HepG2 (cell line): Measurements from ENCODE around the gene CCDC17. TPM values are rescaled to one million over a fixed set of nuclear protein-coding genes. Genes with fewer than 3 reads are reported as not detected.

ENCODE experiments used
- ATAC-seq: fragments of 200-7000 bp; cut with Tn5 transposase; 3 replicates; pipeline ENCODE4 v1.9.1; 2020; ENCODE audit warnings: mild to moderate bottlenecking, moderate library complexity
- BruUV-seq: library from RNA; stranded (reverse); fragments of 400-500 nt; replicated peaks from 2 replicates; lab custom pipeline; 2021; lab: Mats Ljungman, UMichigan
- CTCF ChIA-PET: fragments of 300-600 bp; formaldehyde crosslinking; extraction: SDS; loops from one replicate; lab custom pipeline; 2021; ENCODE audit warnings: low total read pairs, inconsistent platforms, low intra/inter-chr PET ratio; lab: Yijun Ruan, JAX
- POLR2A ChIA-PET: fragments of 350-600 bp; sonication (Branson Sonifier 250); formaldehyde crosslinking; loops from one replicate; lab custom pipeline; 2020; ENCODE audit warnings: antibody characterized with exemption, inconsistent platforms; lab: Yijun Ruan, JAX
- DNase-seq: peaks from one replicate; pipeline ENCODE4 v3.0.0-alpha.2; 2015; ENCODE audit warnings: low spot score
- FAIRE-seq: peaks from 3 replicates; lab custom pipeline; 2011; peaks lifted over from hg19 to GRCh38; lab: Jason Lieb, UNC
- H2AFZ ChIP-seq: one replicate; pipeline ENCODE4 v1.6.1; 2011; ENCODE audit warnings: low read length, inconsistent platforms
- H3K27ac ChIP-seq: fragments of 300-600 bp; 3 replicates; pipeline ENCODE4 v1.8.0; 2011; ENCODE audit warnings: mixed run types, mild to moderate bottlenecking, mixed read lengths, low read length, inconsistent platforms; ENCODE audit not compliant: insufficient read depth; ENCODE audit errors: extremely low read length
- H3K27me3 ChIP-seq, 2 experiments: fragments of 200-600 bp in 1 of 2; 2 replicates in 1 of 2; 3 replicates in 1 of 2; pipeline versions ENCODE4 v1.6.0 to v1.8.0; 2011; ENCODE audit warnings: low read length in 2 of 2, mild to moderate bottlenecking in 2 of 2, moderate library complexity in 2 of 2, inconsistent platforms in 1 of 2; ENCODE audit not compliant: insufficient read depth in 2 of 2, control insufficient read depth in 1 of 2
- H3K36me3 ChIP-seq, 2 experiments: fragments of 200-600 bp in 1 of 2; replicated peaks in 1 of 2; 2 replicates in 1 of 2; 3 replicates in 1 of 2; pipeline versions ENCODE4 v1.5.1 to v1.8.0; 2011; ENCODE audit warnings: low read length in 2 of 2, inconsistent platforms in 1 of 2; ENCODE audit not compliant: insufficient read depth in 2 of 2, control insufficient read depth in 1 of 2
- H3K4me1 ChIP-seq: 2 replicates; pipeline ENCODE4 v1.5.1; 2012; ENCODE audit warnings: low read length, inconsistent platforms; ENCODE audit not compliant: insufficient read depth
- H3K4me2 ChIP-seq: 2 replicates; pipeline ENCODE4 v1.6.0; 2011; ENCODE audit warnings: low read depth, low read length, inconsistent platforms
- H3K4me3 ChIP-seq, 3 experiments: fragments of 200-600 bp in 1 of 3; sonication (generic), shearing (Covaris generic) in 1 of 3; replicated peaks in 1 of 3; 2 replicates each; pipeline ENCODE4 v1.5.1; 2011 to 2016; ENCODE audit warnings: low read length in 3 of 3, inconsistent platforms in 2 of 3, low read depth in 2 of 3, mild to moderate bottlenecking in 2 of 3, control low read depth in 1 of 3, mixed read lengths in 1 of 3; ENCODE audit not compliant: insufficient read depth in 1 of 3
- H3K79me2 ChIP-seq: one replicate; pipeline ENCODE4 v1.6.1; 2011; ENCODE audit warnings: low read length, inconsistent platforms; ENCODE audit not compliant: insufficient read depth
- H3K9ac ChIP-seq: 2 replicates; pipeline ENCODE4 v1.6.0; 2011; ENCODE audit warnings: mild to moderate bottlenecking, low read depth, low read length, inconsistent platforms; ENCODE audit not compliant: insufficient read depth
- H3K9me3 ChIP-seq: 2 replicates; pipeline ENCODE4 v1.5.1; 2012; ENCODE audit warnings: mild to moderate bottlenecking, low read length
- H4K20me1 ChIP-seq: 2 replicates; pipeline ENCODE4 v1.6.0; 2011; ENCODE audit warnings: inconsistent platforms, mild to moderate bottlenecking, low read length, moderate library complexity; ENCODE audit not compliant: insufficient read depth
- ZNF282 ChIP-seq: fragments of 450-650 bp; IDR thresholded peaks from 2 replicates; pipeline ENCODE4 v1.6.1; 2018; ENCODE audit not compliant: partially characterized antibody
- ZNF737 ChIP-seq: sonication (generic); formaldehyde crosslinking; IDR thresholded peaks from 2 replicates; pipeline ENCODE4 v1.5.0; 2020; ENCODE audit warnings: missing genetic modification reagents, mild to moderate bottlenecking, borderline replicate concordance
- ZSCAN29 ChIP-seq: sonication (generic); formaldehyde crosslinking; conservative IDR thresholded peaks from 2 replicates; pipeline ENCODE4 v1.4.0; 2020; ENCODE audit warnings: mild to moderate bottlenecking, missing genetic modification reagents
- WGBS: methylation state at CpG from one replicate; pipeline ENCODE4 v1.1.6; 2017; ENCODE audit warnings: low lambda C conversion rate; 5-methylcytosine and 5-hydroxymethylcytosine counted together
- in situ Hi-C: cut with HindIII; loops from 2 replicates; pipeline ENCODE4 v1.10.0; 2017; ENCODE audit warnings: low pct_unique_long_range_greater_than_20kb; ENCODE audit not compliant: extremely low pct_ligation_motif_present
- intact Hi-C: fragments of 100-400 bp; cut with micrococcal nuclease; formaldehyde crosslinking; loops from one replicate; pipeline ENCODE4 v1.10.0; 2022; ENCODE audit not compliant: unreplicated experiment
- polyA plus RNA-seq, 8 experiments: library from polyadenylated mRNA; depleted of rRNA in 3 of 8; stranded (reverse) in 7 of 8; unstranded in 1 of 8; fragments of >200 nt; fragmentation: Illumina TruSeq in 4 of 8; extraction: Trizol in 4 of 8; gene quantifications; 2 replicates each; pipeline versions ENCODE4 v1.2.1 to v1.2.3, GENCODE V29; 2011 to 2016; ENCODE audit warnings: low read depth in 4 of 8, missing spikeins in 1 of 8, mixed read lengths in 1 of 8; ENCODE audit not compliant: insufficient read depth in 1 of 8
- total RNA-seq, 5 experiments: library from RNA; depleted of rRNA; stranded (reverse); fragments of >200 nt; fragmentation: Illumina TruSeq; extraction: Trizol; gene quantifications; 2 replicates each; pipeline ENCODE4 v1.2.3, GENCODE V29; 2016; ENCODE audit warnings: low read depth in 1 of 5
- TF ChIP-seq, protein P1 (sequence below): sonication (generic); formaldehyde crosslinking; conservative IDR thresholded peaks from 2 replicates; pipeline ENCODE4 v1.5.0; 2020; ENCODE audit warnings: missing genetic modification reagents
- TF ChIP-seq, protein P2 (sequence below): sonication (generic); formaldehyde crosslinking; IDR thresholded peaks from 2 replicates; pipeline ENCODE4 v1.4.0; 2020; ENCODE audit warnings: missing genetic modification reagents
- TF ChIP-seq, protein P3 (sequence below): sonication (generic); formaldehyde crosslinking; IDR thresholded peaks from 2 replicates; pipeline ENCODE4 v1.5.1; 2020; ENCODE audit warnings: missing genetic modification reagents, mild to moderate bottlenecking, borderline replicate concordance
- TF ChIP-seq, protein P4 (sequence below): sonication (generic); formaldehyde crosslinking; IDR thresholded peaks from 2 replicates; pipeline ENCODE4 v1.4.0; 2020; ENCODE audit warnings: missing genetic modification reagents, borderline replicate concordance

The CCDC17 gene
- total and polyA plus RNA-seq, 2 of the 13 experiments (the other 11 are each of a cell fraction or from before 2014, with no cell fraction given), result 1.5 to 3.3 TPM

DNA sequence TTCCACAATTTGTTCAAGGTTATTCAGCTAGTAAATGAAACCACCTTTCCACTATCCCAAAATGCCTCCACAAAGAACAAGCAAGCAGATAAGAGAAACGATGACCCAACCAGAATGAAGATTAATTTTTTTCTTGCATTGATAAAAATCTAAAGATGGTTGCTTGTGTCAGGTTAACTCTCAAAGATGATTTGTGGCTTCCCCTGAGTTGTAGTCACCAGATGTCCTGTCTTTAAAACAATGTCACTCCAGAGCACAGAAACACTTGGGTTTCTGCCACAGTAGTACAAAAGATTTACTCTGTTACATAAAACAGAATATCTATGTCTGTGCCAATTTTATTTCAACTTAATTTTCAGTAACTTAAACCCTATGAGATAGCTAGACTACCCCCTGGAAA, 11.4 kb upstream of the CCDC17 start:
- no peaks in the 10 kb centered on the region for H3K79me2 ChIP-seq
- ATAC-seq, result no peak
- WGBS, result 93% methylated on average over 1 of the region's 1 CpG
- no peak overlapping the region for H2AFZ ChIP-seq
- ChIA-PET POLR2A (no interaction called here), CTCF (no interaction called here)
- no peak overlapping the region for H3K4me2 ChIP-seq
- FAIRE-seq, result no peak
- peaks cover 2% of the 10 kb centered on the region; the same call in 1 of the 2 replicates for H4K20me1 ChIP-seq
- 0 out of 2 replicates have a peak, but pooled peaks cover 1% of the 10 kb centered on the region for H3K4me1 ChIP-seq
- no peak overlapping the region for H3K27ac ChIP-seq
- H3K9me3 ChIP-seq, result no peaks in the 10 kb centered on the region
- H3K27me3 ChIP-seq, result no peaks in the 10 kb centered on the region
- DNase-seq, result no peak
- no peak overlapping the region for H3K9ac ChIP-seq
- no peak overlapping the region for H3K4me3 ChIP-seq
- peaks cover 16 to 91% of the 10 kb centered on the region in 2 experiments for H3K36me3 ChIP-seq
- TF ChIP-seq, protein P1, sequence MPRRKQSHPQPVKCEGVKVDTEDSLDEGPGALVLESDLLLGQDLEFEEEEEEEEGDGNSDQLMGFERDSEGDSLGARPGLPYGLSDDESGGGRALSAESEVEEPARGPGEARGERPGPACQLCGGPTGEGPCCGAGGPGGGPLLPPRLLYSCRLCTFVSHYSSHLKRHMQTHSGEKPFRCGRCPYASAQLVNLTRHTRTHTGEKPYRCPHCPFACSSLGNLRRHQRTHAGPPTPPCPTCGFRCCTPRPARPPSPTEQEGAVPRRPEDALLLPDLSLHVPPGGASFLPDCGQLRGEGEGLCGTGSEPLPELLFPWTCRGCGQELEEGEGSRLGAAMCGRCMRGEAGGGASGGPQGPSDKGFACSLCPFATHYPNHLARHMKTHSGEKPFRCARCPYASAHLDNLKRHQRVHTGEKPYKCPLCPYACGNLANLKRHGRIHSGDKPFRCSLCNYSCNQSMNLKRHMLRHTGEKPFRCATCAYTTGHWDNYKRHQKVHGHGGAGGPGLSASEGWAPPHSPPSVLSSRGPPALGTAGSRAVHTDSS (CRISPR knock-in tag), result no peak
- TF ChIP-seq ZNF737 (CRISPR knock-in tag) (no peak), ZSCAN29 (CRISPR knock-in tag) (no peak), ZNF282 (no peak)
- TF ChIP-seq, protein P2, sequence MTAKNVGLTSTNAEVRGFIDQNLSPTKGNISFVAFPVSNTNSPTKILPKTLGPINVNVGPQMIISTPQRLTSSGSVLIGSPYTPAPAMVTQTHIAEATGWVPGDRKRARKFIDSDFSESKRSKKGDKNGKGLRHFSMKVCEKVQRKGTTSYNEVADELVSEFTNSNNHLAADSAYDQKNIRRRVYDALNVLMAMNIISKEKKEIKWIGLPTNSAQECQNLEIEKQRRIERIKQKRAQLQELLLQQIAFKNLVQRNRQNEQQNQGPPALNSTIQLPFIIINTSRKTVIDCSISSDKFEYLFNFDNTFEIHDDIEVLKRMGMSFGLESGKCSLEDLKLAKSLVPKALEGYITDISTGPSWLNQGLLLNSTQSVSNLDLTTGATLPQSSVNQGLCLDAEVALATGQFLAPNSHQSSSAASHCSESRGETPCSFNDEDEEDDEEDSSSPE (CRISPR knock-in tag), result no peak
- TF ChIP-seq, protein P3, sequence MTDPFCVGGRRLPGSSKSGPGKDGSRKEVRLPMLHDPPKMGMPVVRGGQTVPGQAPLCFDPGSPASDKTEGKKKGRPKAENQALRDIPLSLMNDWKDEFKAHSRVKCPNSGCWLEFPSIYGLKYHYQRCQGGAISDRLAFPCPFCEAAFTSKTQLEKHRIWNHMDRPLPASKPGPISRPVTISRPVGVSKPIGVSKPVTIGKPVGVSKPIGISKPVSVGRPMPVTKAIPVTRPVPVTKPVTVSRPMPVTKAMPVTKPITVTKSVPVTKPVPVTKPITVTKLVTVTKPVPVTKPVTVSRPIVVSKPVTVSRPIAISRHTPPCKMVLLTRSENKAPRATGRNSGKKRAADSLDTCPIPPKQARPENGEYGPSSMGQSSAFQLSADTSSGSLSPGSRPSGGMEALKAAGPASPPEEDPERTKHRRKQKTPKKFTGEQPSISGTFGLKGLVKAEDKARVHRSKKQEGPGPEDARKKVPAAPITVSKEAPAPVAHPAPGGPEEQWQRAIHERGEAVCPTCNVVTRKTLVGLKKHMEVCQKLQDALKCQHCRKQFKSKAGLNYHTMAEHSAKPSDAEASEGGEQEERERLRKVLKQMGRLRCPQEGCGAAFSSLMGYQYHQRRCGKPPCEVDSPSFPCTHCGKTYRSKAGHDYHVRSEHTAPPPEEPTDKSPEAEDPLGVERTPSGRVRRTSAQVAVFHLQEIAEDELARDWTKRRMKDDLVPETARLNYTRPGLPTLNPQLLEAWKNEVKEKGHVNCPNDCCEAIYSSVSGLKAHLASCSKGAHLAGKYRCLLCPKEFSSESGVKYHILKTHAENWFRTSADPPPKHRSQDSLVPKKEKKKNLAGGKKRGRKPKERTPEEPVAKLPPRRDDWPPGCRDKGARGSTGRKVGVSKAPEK (CRISPR knock-in tag), result no peak
- TF ChIP-seq, protein P4, sequence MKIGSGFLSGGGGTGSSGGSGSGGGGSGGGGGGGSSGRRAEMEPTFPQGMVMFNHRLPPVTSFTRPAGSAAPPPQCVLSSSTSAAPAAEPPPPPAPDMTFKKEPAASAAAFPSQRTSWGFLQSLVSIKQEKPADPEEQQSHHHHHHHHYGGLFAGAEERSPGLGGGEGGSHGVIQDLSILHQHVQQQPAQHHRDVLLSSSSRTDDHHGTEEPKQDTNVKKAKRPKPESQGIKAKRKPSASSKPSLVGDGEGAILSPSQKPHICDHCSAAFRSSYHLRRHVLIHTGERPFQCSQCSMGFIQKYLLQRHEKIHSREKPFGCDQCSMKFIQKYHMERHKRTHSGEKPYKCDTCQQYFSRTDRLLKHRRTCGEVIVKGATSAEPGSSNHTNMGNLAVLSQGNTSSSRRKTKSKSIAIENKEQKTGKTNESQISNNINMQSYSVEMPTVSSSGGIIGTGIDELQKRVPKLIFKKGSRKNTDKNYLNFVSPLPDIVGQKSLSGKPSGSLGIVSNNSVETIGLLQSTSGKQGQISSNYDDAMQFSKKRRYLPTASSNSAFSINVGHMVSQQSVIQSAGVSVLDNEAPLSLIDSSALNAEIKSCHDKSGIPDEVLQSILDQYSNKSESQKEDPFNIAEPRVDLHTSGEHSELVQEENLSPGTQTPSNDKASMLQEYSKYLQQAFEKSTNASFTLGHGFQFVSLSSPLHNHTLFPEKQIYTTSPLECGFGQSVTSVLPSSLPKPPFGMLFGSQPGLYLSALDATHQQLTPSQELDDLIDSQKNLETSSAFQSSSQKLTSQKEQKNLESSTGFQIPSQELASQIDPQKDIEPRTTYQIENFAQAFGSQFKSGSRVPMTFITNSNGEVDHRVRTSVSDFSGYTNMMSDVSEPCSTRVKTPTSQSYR (CRISPR knock-in tag), result no peak
- TF ChIP-seq, all 625 proteins: peak for 0
- BruUV-seq, result no TSS peak
- in situ Hi-C loops, result no loop called here
- intact Hi-C loops, result no loop called here
